ENCODE measurements around the gene SDK1. TPM values are rescaled to one million over a fixed set of nuclear protein-coding genes. Genes with fewer than 3 reads are reported as not detected.

The SDK1 gene
- total and polyA plus RNA-seq, 7 donors = 0.31 to 2.4 (median 1.3) TPM

DNA sequence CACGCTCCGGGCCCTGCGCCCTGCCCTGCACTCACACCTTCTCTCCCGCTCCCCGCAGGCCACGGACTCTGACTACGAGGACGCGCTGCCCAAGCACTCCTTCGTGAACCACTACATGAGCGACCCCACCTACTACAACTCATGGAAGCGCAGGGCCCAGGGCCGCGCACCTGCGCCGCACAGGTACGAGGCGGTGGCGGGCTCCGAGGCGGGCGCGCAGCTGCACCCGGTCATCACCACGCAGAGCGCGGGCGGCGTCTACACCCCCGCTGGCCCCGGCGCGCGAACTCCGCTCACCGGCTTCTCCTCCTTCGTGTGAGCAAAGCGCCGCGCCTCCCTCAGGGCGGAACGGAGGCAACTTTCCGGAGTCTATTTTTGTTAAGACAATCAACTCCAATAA lies 964.0 kb downstream of the SDK1 start:
- DNase-seq = no peak
- ATAC-seq = no peak
- H3K27me3 ChIP-seq (ENCODE audit: insufficient read depth in 3 of 3, low read length in 2 of 3) = peaks cover 0 to 3% (median 2%) of the 10 kb centered on the region in 3 donors
- TF ChIP-seq, protein P1, sequence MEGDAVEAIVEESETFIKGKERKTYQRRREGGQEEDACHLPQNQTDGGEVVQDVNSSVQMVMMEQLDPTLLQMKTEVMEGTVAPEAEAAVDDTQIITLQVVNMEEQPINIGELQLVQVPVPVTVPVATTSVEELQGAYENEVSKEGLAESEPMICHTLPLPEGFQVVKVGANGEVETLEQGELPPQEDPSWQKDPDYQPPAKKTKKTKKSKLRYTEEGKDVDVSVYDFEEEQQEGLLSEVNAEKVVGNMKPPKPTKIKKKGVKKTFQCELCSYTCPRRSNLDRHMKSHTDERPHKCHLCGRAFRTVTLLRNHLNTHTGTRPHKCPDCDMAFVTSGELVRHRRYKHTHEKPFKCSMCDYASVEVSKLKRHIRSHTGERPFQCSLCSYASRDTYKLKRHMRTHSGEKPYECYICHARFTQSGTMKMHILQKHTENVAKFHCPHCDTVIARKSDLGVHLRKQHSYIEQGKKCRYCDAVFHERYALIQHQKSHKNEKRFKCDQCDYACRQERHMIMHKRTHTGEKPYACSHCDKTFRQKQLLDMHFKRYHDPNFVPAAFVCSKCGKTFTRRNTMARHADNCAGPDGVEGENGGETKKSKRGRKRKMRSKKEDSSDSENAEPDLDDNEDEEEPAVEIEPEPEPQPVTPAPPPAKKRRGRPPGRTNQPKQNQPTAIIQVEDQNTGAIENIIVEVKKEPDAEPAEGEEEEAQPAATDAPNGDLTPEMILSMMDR (IDR thresholded peaks at IDR 0.05) = no peak
- no peaks in the 10 kb centered on the region for H3K9me3 ChIP-seq
- H3K4me1 ChIP-seq = no peaks in the 10 kb centered on the region
- no peak overlapping the region for H3K4me3 ChIP-seq
- intact Hi-C loops (cut with DNase I) = no loop called here
- H3K36me3 ChIP-seq (ENCODE audit: insufficient read depth in 1 of 2, low read depth in 1 of 2) = no peaks in the 10 kb centered on the region
- 58 to 60% (median 60%) methylated on average over 35 to 43 of the region's 43 CpGs for WGBS, 3 donors
- no peak overlapping the region for H3K27ac ChIP-seq

DNA sequence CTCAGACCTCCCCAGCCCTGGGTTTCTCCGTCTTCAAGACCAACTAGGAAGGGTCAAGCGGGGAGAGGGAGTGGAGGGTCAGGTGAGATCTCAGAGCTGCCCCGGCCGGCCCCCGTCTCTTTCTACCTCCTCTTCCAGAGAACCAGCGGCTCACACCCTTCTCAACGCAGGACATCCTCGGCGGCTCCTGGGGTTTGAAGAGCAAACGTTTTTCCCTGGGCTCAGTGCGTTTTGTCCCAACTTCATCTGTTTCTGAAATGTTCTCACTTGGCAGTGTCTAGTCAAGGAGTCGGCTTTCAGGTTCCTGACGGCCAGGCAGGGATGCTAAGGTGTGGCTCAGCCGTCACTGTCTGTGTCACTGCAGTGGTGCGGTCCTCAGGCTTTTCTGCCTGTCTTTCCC lies 964.6 kb downstream of the SDK1 start:
- no peaks in the 10 kb centered on the region for H3K36me3 ChIP-seq (ENCODE audit: insufficient read depth in 1 of 2, low read depth in 1 of 2)
- H3K9me3 ChIP-seq = no peaks in the 10 kb centered on the region
- no peaks in the 10 kb centered on the region for H3K4me1 ChIP-seq
- 71 to 77% (median 74%) methylated on average over 15 of the region's 15 CpGs for WGBS, 3 donors
- no peak for ATAC-seq
- H3K27ac ChIP-seq = no peak overlapping the region
- H3K4me3 ChIP-seq = no peak overlapping the region
- intact Hi-C loops (cut with DNase I) = no loop called here
- no peak for DNase-seq
- TF ChIP-seq, protein P1 (IDR thresholded peaks at IDR 0.05) = no peak
- H3K27me3 ChIP-seq (ENCODE audit: insufficient read depth in 3 of 3, low read length in 2 of 3) = peaks cover 0 to 4% (median 2%) of the 10 kb centered on the region in 3 donors

DNA sequence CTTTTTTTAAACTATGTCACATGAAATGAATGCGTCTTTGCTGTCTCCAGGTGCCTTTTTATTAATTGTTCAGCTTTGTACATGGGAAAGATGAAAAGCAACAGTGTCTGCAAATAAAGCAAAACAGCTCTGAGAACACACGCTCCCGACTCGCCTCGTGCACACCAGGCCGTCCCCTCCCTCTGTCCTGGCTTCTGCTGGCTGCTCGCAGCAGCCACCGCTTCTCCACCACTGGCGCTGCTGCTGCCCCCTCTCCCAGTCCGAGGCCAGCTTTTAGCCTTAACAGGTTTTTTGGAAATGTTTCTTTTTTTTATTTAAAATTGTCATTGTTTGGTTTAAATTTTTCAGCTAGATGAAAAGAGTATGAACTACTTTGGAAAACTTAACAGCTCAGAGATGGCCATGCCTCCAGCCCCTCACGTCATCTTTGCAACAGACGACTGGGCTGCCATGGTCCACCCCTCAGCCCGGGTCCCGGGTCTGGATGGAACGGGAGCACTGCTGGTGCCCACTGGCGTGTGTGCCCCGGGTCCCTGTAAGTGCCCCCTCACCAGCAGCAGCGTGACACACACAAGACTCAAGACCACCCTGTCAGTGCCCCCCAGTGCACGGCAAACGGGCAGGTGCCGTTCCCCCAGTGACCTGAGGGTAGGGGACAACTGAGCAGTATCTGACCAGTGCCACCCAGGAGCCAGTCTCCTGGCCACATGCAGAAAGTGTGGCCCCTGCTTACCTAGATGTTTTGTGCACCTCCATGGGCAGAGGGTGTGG lies 965.4 kb downstream of the SDK1 start:
- Histone ChIP-seq H3K27me3 (ENCODE audit: insufficient read depth in 3 of 3, low read length in 2 of 3) (peaks cover 0 to 4% (median 0%) of the 10 kb centered on the region in 3 donors), H3K9me3 (no peaks in the 10 kb centered on the region), H3K4me3 (no peak overlapping the region), H3K4me1 (no peaks in the 10 kb centered on the region), H3K36me3 (ENCODE audit: insufficient read depth in 1 of 2, low read depth in 1 of 2) (no peaks in the 10 kb centered on the region), H3K27ac (no peak overlapping the region)
- no peak for ATAC-seq
- TF ChIP-seq, protein P1 (IDR thresholded peaks at IDR 0.05) = no peak
- intact Hi-C loops (cut with DNase I) = no loop called here
- 74 to 80% (median 75%) methylated on average over 21 of the region's 21 CpGs for WGBS, 3 donors
- no peak for DNase-seq

DNA sequence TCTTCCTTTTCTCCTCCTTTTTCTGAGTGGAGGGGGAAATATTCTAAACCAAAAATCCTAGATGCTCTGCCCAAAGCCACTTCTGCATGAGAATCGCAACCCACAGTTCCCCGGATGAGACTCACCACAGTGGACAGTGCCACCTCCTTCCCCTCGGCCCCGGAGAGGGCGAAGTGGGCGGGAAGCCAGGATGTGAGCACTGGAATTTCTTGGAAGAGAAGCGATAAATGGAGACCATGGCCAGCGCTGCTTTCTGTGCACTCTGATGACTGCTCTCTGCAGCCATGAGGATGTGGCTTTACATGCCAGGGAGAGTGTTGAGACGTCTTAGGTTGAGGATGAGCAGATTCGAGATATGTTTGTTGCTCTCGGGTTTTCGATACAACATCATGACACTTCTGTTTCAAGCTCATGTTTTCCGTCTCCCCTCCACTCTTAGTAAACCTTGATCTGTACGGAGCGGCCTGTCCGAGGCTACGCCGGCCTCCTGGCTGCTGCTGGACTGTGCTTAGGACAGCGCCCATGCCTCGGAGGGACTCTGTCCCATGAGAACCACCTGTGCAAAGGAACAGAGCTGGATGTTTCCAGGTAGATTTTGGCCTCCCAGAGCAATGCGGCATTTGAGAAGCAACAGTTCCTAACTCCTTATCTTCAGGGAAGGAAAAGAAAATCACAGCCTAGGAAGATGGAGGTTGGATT lies 966.4 kb downstream of the SDK1 start:
- no peaks in the 10 kb centered on the region for H3K9me3 ChIP-seq
- WGBS, 3 donors = 52 to 56% (median 54%) methylated on average over 21 of the region's 21 CpGs
- H3K27ac ChIP-seq = no peak overlapping the region
- TF ChIP-seq, protein P1 (IDR thresholded peaks at IDR 0.05) = no peak
- H3K4me1 ChIP-seq = no peaks in the 10 kb centered on the region
- no peak overlapping the region for H3K4me3 ChIP-seq
- no peaks in the 10 kb centered on the region for H3K36me3 ChIP-seq (ENCODE audit: insufficient read depth in 1 of 2, low read depth in 1 of 2)
- H3K27me3 ChIP-seq (ENCODE audit: insufficient read depth in 3 of 3, low read length in 2 of 3) = peaks cover 0 to 2% (median 0%) of the 10 kb centered on the region in 3 donors
- ATAC-seq (no peak), DNase-seq (no peak)
- intact Hi-C loops (cut with DNase I) = no loop called here

Data from psoas muscle (tissue), 8 donors.